ENCODE results near the gene ITPKC.

GRCh38 chr19:40689339-40690049 is 27.4 kb upstream of the ITPKC start:
- TF ChIP-seq POLR2AphosphoS5 (IDR thresholded peaks at IDR 0.05) = no peak
- TF ChIP-seq CTCF (IDR thresholded peaks at IDR 0.05) = no peak

Data from prostate gland (tissue), 2 donors.